Motor neuron (in vitro differentiated cells): ENCODE results near the gene NRAP. TPM values are rescaled to one million over a fixed set of nuclear protein-coding genes. Genes with fewer than 3 reads are reported as not detected.

ENCODE experiments used
- ATAC-seq, 8 experiments: fragments of 200-7000 bp; cut with Tn5 transposase; replicated peaks in 6 of 8; 2 replicates each; pipeline ENCODE4 v1.8.0; 2021; ENCODE audit warnings: mild to moderate bottlenecking in 8 of 8, moderate library complexity in 8 of 8
- H3K27ac ChIP-seq, 2 donors: fragments of 250-450 bp; sonication (Bioruptor Pico); 2 replicates each; pipeline ENCODE4 v1.9.0; 2021; ENCODE audit warnings: antibody characterized with exemption in 2 of 2, mild to moderate bottlenecking in 2 of 2, moderate library complexity in 1 of 2
- H3K4me1 ChIP-seq, 2 donors: fragments of 250-450 bp; sonication (Bioruptor Pico); replicated peaks in 1 of 2; 2 replicates each; pipeline ENCODE4 v1.6.1; 2021; ENCODE audit warnings: antibody characterized with exemption in 2 of 2, mild to moderate bottlenecking in 2 of 2, moderate library complexity in 1 of 2
- H3K4me3 ChIP-seq, 5 donors: fragments of 250-450 bp; sonication (Bioruptor Pico); 2 replicates each; pipeline ENCODE4 v1.9.0; 2021; ENCODE audit warnings: antibody characterized with exemption in 5 of 5, mild to moderate bottlenecking in 5 of 5, moderate library complexity in 4 of 5
- WGBS, 10 experiments: fragments of 450-650 bp; shearing (Covaris generic); methylation state at CpG; one replicate each; pipeline ENCODE4 v1.0.0; 2022; 5-methylcytosine and 5-hydroxymethylcytosine counted together
- in situ Hi-C, 9 experiments: fragments of 400-800 bp; cut with MboI; loops; one replicate each; pipeline ENCODE4 v1.15.0; 2021; ENCODE audit warnings: low sequenced_read_pairs in 9 of 9, low pct_unique_long_range_greater_than_20kb in 2 of 9; ENCODE audit not compliant: unreplicated experiment in 9 of 9
- total RNA-seq, 8 experiments: library from RNA; unstranded; fragments of 300-600 nt; gene quantifications; 2 replicates each; pipeline versions ENCODE4 v1.2.3 to v1.2.4, GENCODE V29; 2022

Gene NRAP
- total RNA-seq, 8 experiments from 2014 or later: 0.15 to 5.3 (median 1.3) TPM; not detected in 2

GRCh38 chr10:113557903-113558321, 105.9 kb downstream of the NRAP start:
- H3K27ac ChIP-seq: no peak overlapping the region

DNA sequence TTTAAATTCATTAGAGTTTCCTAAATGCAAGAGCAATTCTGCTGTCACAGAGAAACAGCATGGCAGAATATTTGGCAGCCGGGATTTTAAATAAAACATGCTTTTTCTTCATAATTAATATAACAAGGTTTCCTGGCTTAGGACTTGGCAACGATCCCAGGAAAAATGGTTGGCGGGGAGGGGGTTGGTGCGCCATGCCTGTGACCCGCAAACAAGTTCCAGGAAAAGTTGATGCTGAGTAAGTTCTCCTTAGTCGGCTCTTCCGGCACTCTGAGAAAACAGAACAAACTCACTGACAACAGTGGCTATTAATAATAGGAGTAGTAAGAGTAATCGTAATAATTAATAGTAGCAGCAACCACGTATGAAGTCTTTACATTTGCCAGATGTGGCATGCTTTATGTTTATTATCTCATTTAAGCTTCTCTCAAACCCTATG, 106.4 kb downstream of the NRAP start:
- WGBS, 10 experiments: 10 to 79% (median 57%) methylated on average over 2 to 9 of the region's 9 CpGs; no CpG with 5 or more reads in 2 of the 10 experiments
- Histone ChIP-seq H3K4me1 (peaks cover 0 to 9% of the 10 kb centered on the region in 2 donors), H3K4me3 (no peak overlapping the region), H3K27ac (no peak overlapping the region)
- ATAC-seq: no peak
- in situ Hi-C loops: no loop called here

More at GRCh38 chr10:113557903-113558321, 105.9 kb downstream of the NRAP start:
- Histone ChIP-seq H3K4me3 (no peak overlapping the region), H3K4me1 (peaks cover 0 to 9% of the 10 kb centered on the region in 2 donors)
- WGBS, 10 experiments: 13 to 100% (median 31%) methylated on average over 1 to 8 of the region's 9 CpGs; no CpG with 5 or more reads in 1 of the 10 experiments
- in situ Hi-C loops: no loop called here
- no peak for ATAC-seq

DNA sequence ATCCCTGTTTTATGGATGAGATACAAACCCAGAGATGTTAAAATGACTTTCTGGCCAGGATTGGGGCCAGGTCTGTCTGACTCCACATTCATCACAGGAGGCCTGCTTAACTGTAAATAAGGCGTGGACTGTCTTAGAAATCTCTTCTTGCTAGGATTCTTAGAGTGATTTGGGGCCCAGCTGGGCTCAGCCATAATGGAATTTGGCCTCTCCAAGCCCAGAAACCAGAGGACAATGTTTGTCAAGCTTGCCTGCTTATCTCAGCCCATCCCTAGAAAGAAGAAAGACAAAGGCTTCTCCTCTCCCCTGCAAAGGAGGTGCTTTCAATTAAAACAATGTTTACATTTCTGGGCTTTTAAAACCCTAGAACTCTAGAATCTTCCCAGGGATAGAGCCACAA, 108.1 kb downstream of the NRAP start:
- 29 to 92% (median 48%) methylated on average over 1 of the region's 1 CpG; no CpG with 5 or more reads in 4 of the 10 experiments for WGBS, 10 experiments
- no peak for ATAC-seq
- Histone ChIP-seq H3K4me3 (no peak overlapping the region), H3K4me1 (peaks cover 0 to 9% of the 10 kb centered on the region in 2 donors), H3K27ac (no peak overlapping the region)
- in situ Hi-C loops: no loop called here

DNA sequence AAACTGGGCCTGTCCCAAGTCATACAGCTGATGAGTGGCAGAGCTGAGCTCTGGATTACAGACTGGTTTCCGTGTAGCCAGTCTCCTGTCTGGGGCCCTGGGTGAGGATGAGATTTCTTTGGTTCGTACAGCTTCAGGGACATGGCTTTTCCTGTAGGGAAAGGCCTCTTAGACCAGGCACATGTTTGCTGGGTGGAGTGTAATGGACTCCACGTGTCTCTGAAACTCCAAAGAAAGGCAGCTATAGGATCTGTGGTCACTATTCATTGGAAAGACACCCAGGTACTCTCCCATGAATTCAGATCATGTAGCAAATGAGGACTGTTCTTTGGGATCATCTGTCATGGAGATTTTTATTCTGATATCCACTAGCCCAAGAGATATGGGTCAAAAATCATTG, 108.6 kb downstream of the NRAP start:
- WGBS, 10 experiments: 20 to 100% (median 65%) methylated on average over 1 to 3 of the region's 3 CpGs; no CpG with 5 or more reads in 4 of the 10 experiments

DNA sequence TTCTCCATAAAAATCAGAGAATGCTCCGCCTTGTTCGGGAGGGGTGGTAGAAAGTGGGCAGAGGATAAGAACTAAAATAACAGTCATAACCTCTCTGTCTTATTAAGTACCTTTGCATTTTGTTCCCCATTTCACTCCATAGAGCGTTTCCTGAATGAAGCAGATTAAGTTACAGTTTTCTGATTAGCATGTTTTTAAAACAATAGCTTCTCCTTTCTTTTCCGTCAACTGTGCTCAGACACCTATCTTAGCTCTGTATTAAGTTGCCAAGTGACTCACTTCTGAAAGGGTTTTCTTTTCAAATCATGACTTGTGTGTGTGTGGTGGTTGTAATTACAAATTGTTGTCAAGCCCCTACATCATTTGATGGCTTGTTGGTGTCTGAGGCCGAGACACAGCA, 109.6 kb downstream of the NRAP start:
- WGBS, 10 experiments: 33 to 91% (median 67%) methylated on average over 1 to 5 of the region's 5 CpGs; no CpG with 5 or more reads in 3 of the 10 experiments
- H3K4me3 ChIP-seq: no peak overlapping the region
- ATAC-seq: no peak
- in situ Hi-C loops: no loop called here
- no peak overlapping the region for H3K27ac ChIP-seq
- peaks cover 4 to 9% of the 10 kb centered on the region in 2 donors for H3K4me1 ChIP-seq

More for the DNA sequence above, 108.6 kb downstream of the NRAP start:
- H3K4me3 ChIP-seq: no peak overlapping the region
- H3K27ac ChIP-seq: no peak overlapping the region
- ATAC-seq: no peak
- in situ Hi-C loops: no loop called here
- H3K4me1 ChIP-seq: peaks cover 2 to 9% of the 10 kb centered on the region in 2 donors

- H3K27ac ChIP-seq: no peak overlapping the region
- in situ Hi-C loops: no loop called here
- peaks cover 4% of the 10 kb centered on the region in 2 donors for H3K4me1 ChIP-seq
- no peak for ATAC-seq
- no peak overlapping the region for H3K4me3 ChIP-seq
- 60 to 90% (median 83%) methylated on average over 1 to 2 of the region's 2 CpGs; no CpG with 5 or more reads in 3 of the 10 experiments for WGBS, 10 experiments
These were observed 110.7 kb downstream of the NRAP start for GRCh38 chr10:113553149-113553548.

GRCh38 chr10:113552701-113553100, 111.1 kb downstream of the NRAP start, which contains the start of gene HABP2:
TSS of gene HABP2 (plus strand) at chr10:113553053. CDS start at chr10:113553122, 69 bp downstream.
- 0 to 83% (median 33%) methylated on average over 1 to 3 of the region's 3 CpGs; no CpG with 5 or more reads in 5 of the 10 experiments for WGBS, 10 experiments
- ATAC-seq: peak in 5 of 8 experiments; percentile 41 to 71 (median 52)
- H3K4me1 ChIP-seq: peaks cover 3 to 4% of the 10 kb centered on the region in 2 donors
- H3K27ac ChIP-seq: no peak within 1 kb of the TSS
- H3K4me3 ChIP-seq: no peak within 1 kb of the TSS
- in situ Hi-C loops: no loop called here

DNA sequence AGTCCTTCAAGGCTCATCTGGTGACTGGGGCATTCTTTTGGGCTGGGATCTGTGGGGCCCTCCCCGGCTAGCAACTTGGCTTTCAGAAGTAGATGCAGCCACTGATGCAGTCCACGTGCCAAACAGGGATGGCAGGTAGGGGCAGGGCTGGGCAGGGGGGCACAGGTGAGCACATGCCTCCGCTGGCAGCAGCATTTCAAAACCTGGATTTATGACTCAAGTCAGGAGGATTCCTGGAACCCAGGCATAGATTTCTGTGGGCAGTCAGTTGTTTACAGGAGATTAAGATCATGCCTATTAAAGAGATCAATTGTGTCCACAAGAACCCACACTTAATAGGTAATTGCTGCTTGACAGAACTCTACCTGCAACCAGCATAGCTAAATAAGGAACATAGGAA, 111.8 kb downstream of the NRAP start:
- in situ Hi-C loops: no loop called here
- WGBS, 10 experiments: 50 to 100% (median 85%) methylated on average over 1 of the region's 3 CpGs; no CpG with 5 or more reads in 6 of the 10 experiments

DNA sequence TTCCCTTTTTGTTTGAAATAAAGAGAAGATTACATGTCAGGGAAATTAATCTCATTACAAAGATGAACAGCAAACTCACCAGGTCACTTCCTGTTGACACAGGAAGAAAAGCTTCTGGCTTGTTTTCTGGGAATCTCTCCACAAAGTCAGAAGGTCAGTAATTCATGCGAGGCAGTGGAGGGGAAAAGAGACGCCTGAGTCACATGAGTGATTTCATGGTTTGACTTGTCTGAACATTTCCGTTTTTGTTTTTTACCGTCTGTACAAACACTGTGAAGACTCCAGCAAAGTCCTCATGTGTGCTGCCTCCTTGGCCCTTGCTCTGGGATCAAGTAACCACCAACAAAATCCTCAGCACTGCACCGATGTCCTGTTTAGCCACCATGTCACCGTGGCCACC, 113.5 kb downstream of the NRAP start:
- WGBS, 10 experiments: 0 to 100% (median 71%) methylated on average over 1 to 6 of the region's 6 CpGs; no CpG with 5 or more reads in 2 of the 10 experiments
- in situ Hi-C loops: no loop called here
- Histone ChIP-seq H3K4me3 (no peak overlapping the region), H3K27ac (no peak overlapping the region), H3K4me1 (peaks cover 0 to 4% of the 10 kb centered on the region in 2 donors)
- peak in 1 of 8 experiments; percentile 14 for ATAC-seq

More for the DNA sequence above, 111.8 kb downstream of the NRAP start:
- H3K4me1 ChIP-seq: peaks cover 3 to 4% of the 10 kb centered on the region in 2 donors
- H3K4me3 ChIP-seq: no peak overlapping the region
- no peak overlapping the region for H3K27ac ChIP-seq
- ATAC-seq: no peak

GRCh38 chr10:113549856-113550255, 114.0 kb downstream of the NRAP start:
- in situ Hi-C loops: no loop called here
- H3K4me3 ChIP-seq: no peak overlapping the region
- H3K27ac ChIP-seq: no peak overlapping the region
- H3K4me1 ChIP-seq: peaks cover 0 to 4% of the 10 kb centered on the region in 2 donors
- 75 to 100% (median 95%) methylated on average over 2 to 5 of the region's 6 CpGs for WGBS, 10 experiments
- no peak for ATAC-seq

DNA sequence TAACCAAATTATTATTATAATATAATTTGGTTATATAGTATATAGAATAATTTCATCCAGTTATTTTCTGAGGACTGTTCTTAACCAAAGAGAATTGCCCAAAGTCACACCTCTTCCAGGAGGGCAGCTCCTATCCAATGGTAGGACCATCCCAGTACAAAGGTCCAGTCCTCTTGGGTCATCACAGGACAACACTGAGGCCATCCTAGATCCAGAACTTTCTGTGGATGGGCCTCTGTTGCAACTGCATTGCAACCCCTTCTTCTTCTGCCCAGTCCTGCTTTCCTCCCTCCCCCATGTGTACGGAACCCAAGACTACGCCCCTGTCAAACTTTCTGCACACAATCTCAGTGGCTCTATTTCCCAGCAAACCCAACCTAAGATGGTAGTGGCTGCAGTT, 116.4 kb downstream of the NRAP start:
- WGBS, 10 experiments: 80 to 100% (median 100%) methylated on average over 1 to 2 of the region's 2 CpGs; no CpG with 5 or more reads in 5 of the 10 experiments
- Histone ChIP-seq H3K27ac (no peak overlapping the region), H3K4me3 (no peak overlapping the region), H3K4me1 (peaks cover 0 to 4% of the 10 kb centered on the region in 2 donors)
- in situ Hi-C loops: no loop called here
- ATAC-seq: no peak

GRCh38 chr10:113544392-113544791, 119.4 kb downstream of the NRAP start:
- 83 to 100% (median 100%) methylated on average over 1 of the region's 1 CpG; no CpG with 5 or more reads in 4 of the 10 experiments for WGBS, 10 experiments
- in situ Hi-C loops: no loop called here
- Histone ChIP-seq H3K4me3 (no peak overlapping the region), H3K27ac (no peak overlapping the region), H3K4me1 (peaks cover 0 to 6% of the 10 kb centered on the region in 2 donors)
- no peak for ATAC-seq

- ATAC-seq: no peak
- WGBS, 10 experiments: 50 to 100% (median 76%) methylated on average over 1 to 5 of the region's 5 CpGs; no CpG with 5 or more reads in 1 of the 10 experiments
- Histone ChIP-seq H3K4me3 (no peak overlapping the region), H3K27ac (no peak overlapping the region), H3K4me1 (peaks cover 0 to 8% of the 10 kb centered on the region in 2 donors)
- in situ Hi-C loops: no loop called here
These were observed 120.5 kb downstream of the NRAP start for GRCh38 chr10:113543107-113543955.
